CD14-positive monocyte (primary cell): Measurements from ENCODE around the gene MGAT5B. TPM values are rescaled to one million over a fixed set of nuclear protein-coding genes. Genes with fewer than 3 reads are reported as not detected.

Experiments used
- DNase-seq, 3 donors: peaks; one replicate each; pipeline ENCODE4 v3.0.0-alpha.2; 2011 to 2022
- H2AFZ ChIP-seq: 2 replicates; pipeline ENCODE4 v1.6.0; 2012; ENCODE audit warnings: mild to moderate bottlenecking, low read depth, low read length, inconsistent platforms; ENCODE audit not compliant: insufficient read depth, poor library complexity, severe bottlenecking
- H3K27ac ChIP-seq, 2 donors: 1 replicate in 1 of 2; 2 replicates in 1 of 2; pipeline ENCODE4 v1.5.1; 2012 to 2013; ENCODE audit warnings: low read length in 2 of 2, control low read depth in 1 of 2, inconsistent platforms in 1 of 2, low read depth in 1 of 2, mild to moderate bottlenecking in 1 of 2
- H3K27me3 ChIP-seq, 2 donors: one replicate each; pipeline versions ENCODE4 v1.6.0 to v1.6.1; 2011 to 2013; ENCODE audit warnings: low read length in 2 of 2; ENCODE audit not compliant: control insufficient read depth in 2 of 2, insufficient read depth in 2 of 2
- H3K36me3 ChIP-seq, 2 donors: replicated peaks in 1 of 2; 1 replicate in 1 of 2; 2 replicates in 1 of 2; pipeline versions ENCODE4 v1.5.1 to v1.6.1; 2012 to 2013; ENCODE audit warnings: low read length in 2 of 2, control low read depth in 1 of 2, inconsistent platforms in 1 of 2, mild to moderate bottlenecking in 1 of 2; ENCODE audit not compliant: insufficient read depth in 2 of 2, control insufficient read depth in 1 of 2
- H3K4me1 ChIP-seq, 2 donors: 1 replicate in 1 of 2; 2 replicates in 1 of 2; pipeline versions ENCODE4 v1.5.1 to v1.6.1; 2012 to 2013; ENCODE audit warnings: low read length in 2 of 2, control low read depth in 1 of 2, inconsistent platforms in 1 of 2, mild to moderate bottlenecking in 1 of 2, moderate library complexity in 1 of 2; ENCODE audit not compliant: insufficient read depth in 2 of 2, control insufficient read depth in 1 of 2
- H3K4me2 ChIP-seq: replicated peaks from 2 replicates; pipeline ENCODE3; 2012; ENCODE audit warnings: low read length, moderate library complexity, mild to moderate bottlenecking; ENCODE audit not compliant: poor library complexity, severe bottlenecking; ENCODE audit errors: extremely low read depth
- H3K4me3 ChIP-seq, 3 experiments: fragments of 200-600 bp in 1 of 3; sonication (generic) in 1 of 3; replicated peaks in 1 of 3; 1 replicate in 2 of 3; 2 replicates in 1 of 3; pipeline ENCODE4 v1.5.1; 2011 to 2013; ENCODE audit warnings: low read length in 3 of 3, mild to moderate bottlenecking in 3 of 3, control low read depth in 2 of 3, low read depth in 2 of 3, inconsistent platforms in 1 of 3, moderate library complexity in 1 of 3
- H3K79me2 ChIP-seq: 2 replicates; pipeline ENCODE4 v1.6.0; 2012; ENCODE audit warnings: mild to moderate bottlenecking, control low read depth, inconsistent platforms, low read length, moderate library complexity; ENCODE audit not compliant: insufficient read depth
- H3K9ac ChIP-seq: 2 replicates; pipeline ENCODE4 v1.6.0; 2017; ENCODE audit warnings: low read length, mild to moderate bottlenecking; ENCODE audit not compliant: insufficient read depth, poor library complexity, severe bottlenecking
- H3K9me3 ChIP-seq, 2 donors: replicated peaks in 1 of 2; 1 replicate in 1 of 2; 2 replicates in 1 of 2; pipeline versions ENCODE4 v1.5.1 to v1.6.1; 2012 to 2013; ENCODE audit warnings: low read length in 2 of 2, control low read depth in 1 of 2; ENCODE audit not compliant: control insufficient read depth in 1 of 2, insufficient read depth in 1 of 2
- H4K20me1 ChIP-seq: 2 replicates; pipeline ENCODE4 v1.6.0; 2012; ENCODE audit warnings: mild to moderate bottlenecking, low read length, control low read depth, moderate library complexity; ENCODE audit not compliant: insufficient read depth
- H3K27ac Mint-ChIP-seq, 7 donors: one replicate each; pipeline ENCODE4 v1.8.0; 2020; ENCODE audit warnings: mild to moderate bottlenecking in 7 of 7, mixed read lengths in 7 of 7, moderate library complexity in 6 of 7, inconsistent platforms in 2 of 7
- H3K27me3 Mint-ChIP-seq, 3 donors: one replicate each; pipeline ENCODE4 v1.8.0; 2021 to 2022; ENCODE audit warnings: low read depth in 3 of 3, mild to moderate bottlenecking in 3 of 3, mixed read lengths in 3 of 3, moderate library complexity in 3 of 3, inconsistent platforms in 1 of 3
- H3K36me3 Mint-ChIP-seq, 2 donors: one replicate each; pipeline ENCODE4 v1.8.0; 2020; ENCODE audit warnings: mixed read lengths in 2 of 2, inconsistent platforms in 1 of 2, mild to moderate bottlenecking in 1 of 2
- H3K4me1 Mint-ChIP-seq: one replicate; pipeline ENCODE4 v1.8.0; 2020; ENCODE audit warnings: mild to moderate bottlenecking, mixed read lengths
- H3K4me3 Mint-ChIP-seq, 2 donors: one replicate each; pipeline ENCODE4 v1.8.0; 2020; ENCODE audit warnings: mild to moderate bottlenecking in 2 of 2, mixed read lengths in 2 of 2, moderate library complexity in 1 of 2
- H3K9me3 Mint-ChIP-seq, 7 donors: one replicate each; pipeline ENCODE4 v1.8.0; 2020 to 2022; ENCODE audit warnings: mixed read lengths in 7 of 7, mild to moderate bottlenecking in 6 of 7, moderate library complexity in 6 of 7, inconsistent platforms in 2 of 7
- CTCF ChIP-seq: fragments of 200-600 bp; IDR thresholded peaks from one replicate; pipeline ENCODE4 v1.8.0; 2022; ENCODE audit warnings: antibody characterized with exemption, mild to moderate bottlenecking
- WGBS: methylation state at CpG from one replicate; pipeline ENCODE4 v1.1.5; 2013; ENCODE audit warnings: missing lambda C conversion rate; ENCODE audit not compliant: insufficient coverage; 5-methylcytosine and 5-hydroxymethylcytosine counted together
- intact Hi-C, 2 donors: fragments of 100-400 bp; cut with micrococcal nuclease; formaldehyde crosslinking; loops; one replicate each; pipeline versions ENCODE4 v1.15.0 to v1.15.1; 2023
- polyA plus RNA-seq, 3 donors: library from polyadenylated mRNA; depleted of rRNA in 1 of 3; unstranded in 2 of 3; stranded (reverse) in 1 of 3; fragments of 300-500 nt in 2 of 3; fragments of >200 nt in 1 of 3; fragmentation: Illumina TruSeq in 2 of 3; gene quantifications; 1 replicate in 2 of 3; 2 replicates in 1 of 3; pipeline ENCODE4 v1.2.3, GENCODE V29; 2012 to 2021

MGAT5B gene
- polyA plus RNA-seq, 3 donors = not detected

DNA sequence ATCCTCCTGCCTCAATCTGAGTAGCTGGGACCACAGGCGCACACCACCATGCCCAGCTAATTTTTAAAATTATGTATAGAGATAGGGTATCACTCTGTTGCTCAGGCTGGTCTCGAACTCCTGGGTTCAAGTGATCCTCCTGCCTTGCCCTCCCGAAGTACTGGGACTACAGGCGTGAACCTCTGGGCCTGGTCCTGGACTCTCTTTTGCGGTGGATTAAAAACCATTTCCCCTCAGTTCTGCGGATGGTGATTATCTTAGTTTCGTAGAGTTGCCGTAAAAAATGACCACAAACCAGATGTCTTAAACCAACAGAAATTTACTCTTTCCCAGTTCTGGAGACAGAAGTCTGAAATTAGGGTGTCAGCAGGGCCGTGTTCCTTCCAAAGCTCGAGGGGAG, 28.8 kb downstream of the MGAT5B start:
- Mint-ChIP-seq H3K4me1 (no peaks in the 10 kb centered on the region), H3K9me3 (peaks cover 0 to 3% (median 0%) of the 10 kb centered on the region in 7 donors), H3K27me3 (peaks cover 0 to 3% (median 0%) of the 10 kb centered on the region in 3 donors), H3K4me3 (no peak overlapping the region), H3K27ac (no peak overlapping the region), H3K36me3 (no peaks in the 10 kb centered on the region)
- no peak overlapping the region for H3K27ac ChIP-seq
- intact Hi-C loops = no loop called here
- no peak for DNase-seq
- H3K36me3 ChIP-seq = no peaks in the 10 kb centered on the region
- no peak overlapping the region for H3K9ac ChIP-seq
- no peak overlapping the region for H2AFZ ChIP-seq
- WGBS = 86% methylated on average over 8 of the region's 10 CpGs
- no peak overlapping the region for H3K4me2 ChIP-seq
- no peaks in the 10 kb centered on the region for H3K9me3 ChIP-seq
- no peaks in the 10 kb centered on the region for H3K27me3 ChIP-seq
- no peak for TF ChIP-seq CTCF
- no peaks in the 10 kb centered on the region for H4K20me1 ChIP-seq
- no peak overlapping the region for H3K4me3 ChIP-seq
- no peaks in the 10 kb centered on the region for H3K4me1 ChIP-seq
- H3K79me2 ChIP-seq = no peaks in the 10 kb centered on the region

GRCh38 chr17:76899414-76899813, 31.2 kb downstream of the MGAT5B start:
- H3K4me2 ChIP-seq = no peak overlapping the region
- Mint-ChIP-seq H3K4me1 (no peaks in the 10 kb centered on the region), H3K9me3 (peaks cover 0 to 3% (median 0%) of the 10 kb centered on the region in 7 donors), H3K36me3 (no peaks in the 10 kb centered on the region), H3K27ac (no peak overlapping the region), H3K4me3 (no peak overlapping the region), H3K27me3 (peaks cover 0 to 3% (median 0%) of the 10 kb centered on the region in 3 donors)
- H3K9ac ChIP-seq = no peak overlapping the region
- H4K20me1 ChIP-seq = no peaks in the 10 kb centered on the region
- H3K4me1 ChIP-seq = no peaks in the 10 kb centered on the region
- no peak for TF ChIP-seq CTCF
- no peak overlapping the region for H2AFZ ChIP-seq
- no peak for DNase-seq
- no peaks in the 10 kb centered on the region for H3K36me3 ChIP-seq
- intact Hi-C loops = no loop called here
- H3K27ac ChIP-seq = no peak overlapping the region
- H3K79me2 ChIP-seq = no peaks in the 10 kb centered on the region
- H3K4me3 ChIP-seq = no peak overlapping the region
- 96% methylated on average over 3 of the region's 7 CpGs for WGBS
- no peaks in the 10 kb centered on the region for H3K27me3 ChIP-seq
- no peaks in the 10 kb centered on the region for H3K9me3 ChIP-seq
